NK-92 treated with Interleukin-12 subunit alpha and Interleukin-12 subunit beta, amount 100 ng/mL, for 24 hours (cell line): ENCODE data around the gene HGF.

Source experiments
- DNase-seq: peaks from one replicate; lab custom pipeline; 2025; lab: John Stamatoyannopoulos, UW

Gene HGF

DNA sequence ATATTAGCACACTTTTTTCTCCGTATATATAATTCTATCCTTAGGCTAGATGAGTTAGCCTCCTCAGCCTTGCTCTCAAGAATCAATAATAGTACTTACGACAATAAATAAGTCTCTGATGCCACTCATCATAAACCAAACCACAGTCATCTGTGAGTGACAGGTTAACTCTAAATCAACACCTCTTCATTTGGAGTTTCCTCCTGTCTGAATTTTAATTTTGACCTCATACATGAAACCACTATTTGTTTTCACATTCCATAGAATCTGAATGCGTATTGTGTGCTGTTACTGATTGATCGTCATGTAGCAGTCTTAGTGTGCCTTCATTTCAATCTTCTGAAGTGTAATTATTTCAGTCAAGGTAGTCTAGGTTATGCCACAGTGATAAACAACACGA lies 85.8 kb downstream of the HGF start:
- no peak for DNase-seq

DNA sequence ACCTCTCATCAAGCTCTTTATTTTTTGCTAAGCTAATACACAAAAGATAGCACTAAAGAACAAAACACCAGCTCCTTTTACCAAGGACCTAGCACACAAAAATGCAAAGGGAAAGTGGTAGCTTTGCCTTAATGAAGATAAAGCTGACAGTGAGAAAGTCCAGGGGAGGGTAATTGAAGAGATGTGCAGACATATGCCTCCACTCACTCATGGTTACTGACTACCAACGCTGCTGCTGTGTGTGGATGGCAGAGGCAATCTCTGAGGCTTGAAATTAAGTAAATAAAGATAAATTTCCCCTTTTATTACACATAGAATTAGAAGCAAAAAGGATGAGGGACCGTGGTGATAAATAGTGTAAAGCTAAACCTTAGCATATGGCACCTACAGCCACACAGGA lies 87.0 kb downstream of the HGF start:
- DNase-seq: no peak

DNA sequence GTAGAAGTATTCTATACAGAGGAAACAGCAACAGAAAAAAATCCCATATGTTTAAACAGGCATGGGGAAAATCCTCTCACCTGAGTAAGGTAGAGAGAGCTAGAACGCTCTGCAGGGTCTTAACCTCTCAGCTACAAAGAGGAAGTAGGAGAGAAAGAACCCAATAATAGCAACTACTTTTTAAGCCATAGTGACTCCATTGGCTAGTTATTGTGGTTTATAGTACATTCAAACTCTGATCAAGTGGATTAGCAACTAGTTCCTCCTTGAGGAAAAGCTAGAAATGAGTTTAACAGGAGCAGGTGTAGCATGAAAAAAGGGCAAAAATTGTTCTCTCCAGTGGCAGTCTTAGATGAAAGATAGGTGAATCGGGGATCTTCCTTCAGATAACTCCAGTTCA lies 89.7 kb downstream of the HGF start:
- no peak for DNase-seq

DNA sequence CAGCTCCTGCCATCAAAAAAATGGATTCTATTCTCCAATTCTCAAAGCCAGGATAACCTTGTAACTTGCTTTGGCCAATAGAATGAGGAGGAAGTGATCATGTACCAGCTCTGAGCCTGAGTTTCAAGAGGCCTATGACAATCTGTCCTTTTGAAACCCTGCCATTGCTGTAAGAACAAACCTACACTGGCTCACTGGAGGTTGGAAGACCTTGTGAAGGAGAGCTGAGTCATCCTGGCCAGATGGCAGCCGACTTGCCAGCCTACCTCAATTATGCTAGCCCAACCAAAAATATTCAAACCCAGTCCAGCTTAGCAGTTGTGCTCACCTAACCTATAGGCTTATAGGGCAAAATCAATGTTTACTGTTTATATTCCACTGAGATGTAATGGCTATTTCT lies 93.0 kb downstream of the HGF start:
- no peak for DNase-seq

DNA sequence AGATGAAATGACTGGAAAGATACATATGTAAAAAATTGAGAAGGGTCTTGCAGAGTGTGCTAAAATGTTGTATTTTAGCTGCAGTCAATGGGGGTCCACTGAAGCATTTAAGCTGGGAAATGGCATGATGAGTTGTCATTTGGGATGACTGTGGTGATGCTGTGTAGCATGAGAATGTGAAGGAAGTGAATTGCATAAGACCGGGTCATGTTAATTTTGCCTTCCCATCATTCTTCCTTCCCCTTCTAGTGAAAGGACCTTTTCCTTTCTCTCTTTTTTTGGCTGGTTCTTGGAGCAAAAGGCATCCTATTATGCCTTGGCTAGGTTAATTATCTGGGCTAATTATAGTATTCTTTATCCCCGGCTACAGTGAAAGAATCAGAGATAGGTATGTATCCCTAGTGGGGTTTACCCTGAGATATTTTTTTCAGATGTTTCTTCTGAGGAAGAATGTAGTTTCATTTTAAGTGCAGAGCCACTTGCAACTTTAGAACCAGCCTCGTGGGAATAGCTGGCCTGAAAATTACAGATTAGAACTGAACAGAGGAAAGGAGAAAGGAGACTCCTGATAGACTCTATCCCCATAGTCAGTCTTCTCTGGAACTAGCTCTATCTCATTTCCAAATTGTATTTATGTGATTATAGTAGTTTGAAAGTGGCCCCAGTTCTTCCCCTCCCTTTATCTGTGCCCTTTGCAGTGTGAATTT lies 93.6 kb downstream of the HGF start:
- no peak for DNase-seq

DNA sequence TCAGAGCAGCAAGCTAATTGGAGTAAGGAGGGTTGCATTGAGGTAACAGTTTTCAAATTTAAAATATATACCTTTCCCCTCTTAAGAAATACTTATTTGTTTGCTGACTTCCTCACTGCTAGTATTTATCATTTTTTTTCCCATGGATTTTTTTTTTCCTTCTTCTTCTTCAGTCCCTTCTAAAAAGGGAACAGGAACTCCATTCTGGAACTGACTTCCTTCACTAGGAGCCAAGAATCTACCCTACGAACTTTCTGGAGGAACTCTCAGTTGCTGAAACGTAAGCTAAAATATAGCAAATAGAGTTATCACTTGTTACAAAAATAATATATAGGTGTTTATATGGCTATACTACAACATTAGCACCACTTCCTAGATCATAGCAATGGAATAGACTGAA lies 95.4 kb downstream of the HGF start:
- no peak for DNase-seq

DNA sequence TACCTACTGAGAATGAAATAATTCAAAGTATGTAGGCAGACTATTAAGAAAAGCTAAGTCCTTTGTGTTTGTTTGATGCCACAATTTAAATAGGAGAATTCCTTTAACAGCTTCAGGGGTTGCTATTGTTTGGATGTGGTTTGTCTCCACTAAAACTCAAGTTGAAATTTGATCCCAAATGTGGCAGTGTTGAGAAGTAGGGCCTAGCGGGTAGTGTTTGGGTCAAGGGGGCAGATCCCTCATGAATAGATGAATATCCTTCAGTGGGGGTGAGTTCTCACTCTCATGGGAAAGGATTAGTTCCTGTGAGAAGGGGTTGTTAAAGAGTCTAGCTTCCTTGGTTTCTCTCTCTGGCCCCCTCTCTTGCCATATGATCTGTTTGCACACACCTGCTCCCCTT lies 97.0 kb downstream of the HGF start:
- DNase-seq: no peak

DNA sequence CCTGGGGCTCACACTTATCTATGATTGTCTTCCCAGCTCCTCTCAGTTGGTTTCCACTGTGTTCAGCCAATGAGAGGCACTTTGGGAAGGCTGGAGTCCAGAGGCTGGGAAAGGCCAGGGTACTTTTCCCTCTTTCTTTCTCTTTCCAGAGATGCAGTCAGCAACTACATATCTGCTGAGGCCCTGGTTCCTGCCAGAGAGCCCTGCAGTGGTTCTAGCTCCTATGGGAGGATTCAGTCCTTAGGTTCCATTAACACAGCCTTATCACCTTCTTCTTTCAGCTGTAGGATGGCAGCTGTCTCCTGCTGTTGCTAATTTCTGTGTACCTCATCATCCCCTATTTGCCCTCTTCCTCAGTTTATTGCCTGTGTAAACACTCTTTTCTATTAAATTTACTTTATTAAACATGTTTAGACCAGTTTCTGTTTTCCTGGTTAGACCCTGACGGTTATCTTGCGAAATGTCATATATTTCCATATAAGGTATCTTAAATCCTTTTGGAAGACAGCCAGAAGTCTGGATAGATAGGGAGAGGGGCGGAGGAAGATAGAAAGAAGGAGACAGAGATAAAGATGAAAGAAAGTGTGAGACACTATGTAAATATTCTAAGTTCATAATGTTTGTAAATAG lies 100.3 kb downstream of the HGF start:
- DNase-seq: no peak

DNA sequence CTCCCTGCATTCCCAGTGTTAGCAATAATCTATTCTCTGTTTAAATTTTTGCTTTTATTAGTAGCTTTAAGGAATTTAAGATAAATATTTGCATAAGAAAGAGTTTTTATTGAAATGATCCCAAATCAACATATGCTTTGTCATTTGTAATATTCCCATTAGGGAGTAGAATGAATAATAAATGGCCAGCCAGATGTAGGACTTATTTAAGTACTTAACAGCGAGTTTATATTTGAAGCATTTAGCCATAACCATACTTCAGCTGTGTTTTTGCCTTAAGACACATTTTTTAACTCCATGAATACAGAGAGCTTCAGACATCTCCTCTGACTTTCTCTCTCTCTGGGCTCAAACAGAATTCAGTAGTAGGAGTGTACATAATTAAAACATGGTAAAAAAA lies 103.6 kb downstream of the HGF start:
- DNase-seq: no peak

DNA sequence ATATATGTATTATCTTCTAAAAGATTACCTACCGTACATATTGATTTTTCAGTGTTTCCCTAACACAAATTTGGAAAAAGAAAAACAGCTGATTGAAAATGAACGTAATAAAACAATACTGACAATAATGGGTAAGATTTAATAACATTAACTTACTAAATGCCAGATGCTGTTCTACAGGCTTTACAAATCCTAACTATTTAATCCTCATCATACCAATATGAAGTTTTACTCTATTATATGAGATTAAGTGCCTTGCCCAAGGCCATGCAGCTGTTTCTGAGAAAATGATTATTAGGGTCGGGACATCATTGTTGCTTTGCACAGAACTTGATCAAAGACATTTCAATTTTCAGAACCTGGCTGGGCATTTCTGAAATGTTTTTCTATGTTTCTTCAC lies 104.6 kb downstream of the HGF start:
- no peak for DNase-seq

DNA sequence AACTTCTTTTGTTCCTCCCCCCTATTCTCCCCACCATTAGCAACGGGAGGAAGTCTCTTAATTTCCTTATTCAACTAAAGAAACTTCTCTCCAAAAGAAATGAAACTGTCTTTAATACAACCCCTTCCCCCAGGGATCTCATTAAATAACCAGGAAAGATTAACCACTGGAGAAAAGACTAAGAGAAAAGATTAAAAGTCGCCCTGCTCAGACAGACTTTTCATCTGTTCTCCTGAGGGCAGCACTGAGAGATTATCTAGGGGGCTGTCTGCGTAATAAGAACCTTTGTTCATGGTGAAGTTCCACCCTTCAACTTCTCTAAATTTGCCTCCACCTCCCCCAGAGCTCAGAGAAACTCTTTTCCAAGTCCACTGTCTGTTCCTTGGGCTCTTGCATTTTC lies 105.5 kb downstream of the HGF start:
- no peak for DNase-seq

DNA sequence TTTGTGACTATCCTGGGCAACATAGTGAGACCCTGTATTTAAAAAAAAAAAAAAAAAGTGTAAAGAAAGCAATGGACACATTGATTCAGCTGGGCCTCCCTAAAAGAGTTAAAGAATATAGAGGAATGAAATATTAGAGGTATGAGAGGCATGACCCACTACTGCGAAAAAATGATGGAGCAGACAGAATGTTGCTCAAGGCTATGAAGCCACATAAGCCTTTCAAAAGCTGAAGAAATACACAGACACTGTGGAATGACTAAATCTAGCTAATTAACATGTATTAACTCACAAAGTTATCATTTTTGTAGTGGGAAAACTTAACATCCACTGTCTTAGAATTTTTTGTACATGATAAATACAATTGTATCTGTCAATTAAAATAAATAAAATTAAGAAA lies 107.3 kb downstream of the HGF start:
- no peak for DNase-seq

DNA sequence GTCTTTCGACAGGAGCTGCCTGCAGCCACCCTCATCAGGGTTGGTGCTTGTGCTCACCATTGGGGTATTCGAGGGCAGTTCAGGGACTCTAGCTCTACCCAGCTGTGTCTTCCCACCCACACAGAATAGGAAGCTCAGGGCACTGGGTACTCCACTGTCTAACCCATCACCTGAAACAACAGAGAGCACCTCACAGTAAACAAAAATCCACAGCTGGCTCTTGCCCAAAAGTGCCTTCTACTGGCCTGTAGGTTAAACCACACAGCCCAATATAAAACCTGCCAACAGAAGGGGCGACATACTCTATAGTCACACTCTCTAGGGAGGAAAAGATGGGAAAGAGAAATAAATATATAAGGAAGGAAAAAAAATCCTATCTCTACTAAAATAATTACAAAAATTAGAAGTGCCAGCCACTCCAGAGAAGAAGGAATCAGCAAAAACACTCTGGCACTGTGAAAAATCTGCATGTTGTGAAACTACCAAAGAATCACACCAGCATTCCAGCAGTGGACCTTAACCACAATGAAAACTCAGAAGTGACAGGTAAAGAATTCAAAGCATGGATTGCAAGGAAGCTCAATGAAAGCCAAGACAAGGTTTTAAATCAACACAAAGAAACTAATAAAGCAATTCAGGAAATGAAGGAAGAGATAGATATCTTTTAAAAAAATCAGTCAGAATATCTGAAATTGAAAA lies 110.0 kb downstream of the HGF start:
- no peak for DNase-seq

DNA sequence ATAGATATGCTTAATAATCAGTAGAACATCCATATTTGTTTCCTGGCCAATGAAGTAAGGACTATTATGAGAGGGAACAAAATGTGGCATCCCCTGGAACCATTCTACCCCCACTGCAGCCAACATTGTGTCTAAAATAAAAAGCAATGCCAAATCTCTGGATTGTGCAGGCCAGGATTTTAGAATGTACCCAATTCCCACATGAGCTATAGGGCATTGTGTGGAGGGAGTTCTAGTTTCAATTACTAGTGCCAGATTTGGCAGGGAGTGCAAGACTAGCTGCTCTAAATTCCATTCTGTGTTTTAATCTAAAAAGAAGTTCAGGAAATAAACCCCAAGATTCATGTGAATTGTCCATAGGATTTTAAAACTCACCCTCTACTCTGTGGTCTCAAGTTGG lies 112.3 kb downstream of the HGF start:
- no peak for DNase-seq

DNA sequence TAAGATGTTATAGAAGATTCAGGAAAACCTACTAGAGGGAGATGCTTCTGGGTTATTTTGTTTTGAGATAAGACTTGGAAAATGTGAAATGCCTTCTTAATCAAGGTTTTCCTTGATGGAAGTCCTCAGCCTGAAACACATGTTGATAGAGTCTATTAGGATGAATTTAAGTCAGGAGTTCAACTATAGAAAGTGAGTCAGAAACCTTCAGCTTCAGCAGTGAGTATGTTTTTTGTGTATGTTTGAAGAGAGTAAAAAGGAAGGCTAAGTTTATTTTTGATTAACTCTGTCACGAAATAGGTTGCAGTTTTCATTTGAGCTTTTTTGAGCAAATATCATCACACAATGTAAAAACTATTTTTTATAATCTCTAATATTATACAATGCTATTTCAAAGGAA lies 114.6 kb downstream of the HGF start:
- no peak for DNase-seq

DNA sequence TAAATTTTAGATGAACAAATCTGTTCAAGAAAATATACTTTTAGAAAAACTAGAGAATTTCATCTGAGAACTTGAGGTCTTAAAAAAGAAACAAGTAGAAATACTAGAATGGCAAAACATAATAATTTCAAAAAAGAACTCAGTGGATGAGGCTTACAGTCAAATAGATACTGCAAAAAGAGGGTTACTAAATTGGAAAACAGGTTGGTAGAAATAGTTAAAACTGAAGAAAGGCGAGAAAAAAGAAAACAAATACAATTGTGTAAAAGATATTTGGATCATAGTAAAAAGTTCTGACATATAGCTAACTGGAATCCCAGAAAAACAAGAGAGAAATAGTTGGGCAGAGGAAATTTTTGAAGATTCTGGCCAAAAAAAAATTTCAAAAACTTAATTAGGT lies 117.6 kb downstream of the HGF start:
- no peak for DNase-seq
